K562 (cell line): ENCODE results near the gene EMILIN3. TPM values are rescaled to one million over a fixed set of nuclear protein-coding genes. Genes with fewer than 3 reads are reported as not detected.

Source experiments
- ATAC-seq: fragments of 200-7000 bp; cut with Tn5 transposase; 3 replicates; pipeline ENCODE4 v1.9.1; 2020; ENCODE audit warnings: moderate library complexity
- BruUV-seq: library from RNA; stranded (reverse); fragments of 400-500 nt; replicated peaks from 2 replicates; lab custom pipeline; 2021; lab: Mats Ljungman, UMichigan
- CTCF ChIA-PET: fragments of 300-600 bp; formaldehyde crosslinking; extraction: SDS; loops from one replicate; lab custom pipeline; 2021; ENCODE audit warnings: low intra/inter-chr PET ratio; lab: Yijun Ruan, JAX
- POLR2A ChIA-PET: fragments of 300-600, 350-650 bp; sonication (Branson Sonifier 250); formaldehyde crosslinking; extraction: SDS; loops from one replicate; lab custom pipeline; 2021; ENCODE audit warnings: antibody characterized with exemption, inconsistent platforms; lab: Yijun Ruan, JAX
- DNase-seq, 4 experiments: peaks; one replicate each; pipeline versions ENCODE4 v3.0.0 to v3.0.0-alpha.2; 2011 to 2018; ENCODE audit warnings: low spot score in 3 of 4, mixed read lengths in 3 of 4; ENCODE audit errors: extremely low read depth in 1 of 4
- FAIRE-seq: peaks from 2 replicates; lab custom pipeline; 2011; peaks lifted over from hg19 to GRCh38; lab: Jason Lieb, UNC
- H2AFZ ChIP-seq: 2 replicates; pipeline ENCODE4 v1.6.0; 2011; ENCODE audit warnings: low read depth, low read length, control low read depth, inconsistent platforms
- H3K27ac ChIP-seq: fragments of 200-600 bp; 3 replicates; pipeline ENCODE4 v1.8.0; 2011; ENCODE audit warnings: low read depth, mild to moderate bottlenecking, control low read depth, inconsistent platforms, low read length, moderate library complexity, mixed read lengths; ENCODE audit errors: extremely low read depth
- H3K27me3 ChIP-seq, 2 experiments: fragments of 300-600 bp in 1 of 2; 2 replicates in 1 of 2; 3 replicates in 1 of 2; pipeline versions ENCODE4 v1.6.0 to v1.8.0; 2011; ENCODE audit warnings: inconsistent platforms in 2 of 2, low read length in 2 of 2, mild to moderate bottlenecking in 1 of 2, mixed read lengths in 1 of 2, moderate library complexity in 1 of 2; ENCODE audit not compliant: control insufficient read depth in 2 of 2, insufficient read depth in 2 of 2
- H3K36me3 ChIP-seq: fragments of 300-600 bp; 3 replicates; pipeline ENCODE4 v1.8.0; 2011; ENCODE audit warnings: mild to moderate bottlenecking, low read length, inconsistent platforms; ENCODE audit not compliant: control insufficient read depth, insufficient read depth
- H3K4me1 ChIP-seq, 2 experiments: fragments of 200-600 bp in 1 of 2; replicated peaks in 1 of 2; 2 replicates in 1 of 2; 3 replicates in 1 of 2; pipeline versions ENCODE4 v1.5.1 to v1.8.0; 2011; ENCODE audit warnings: inconsistent platforms in 2 of 2, low read length in 2 of 2, mild to moderate bottlenecking in 1 of 2, mixed read lengths in 1 of 2, moderate library complexity in 1 of 2; ENCODE audit not compliant: control insufficient read depth in 2 of 2, insufficient read depth in 2 of 2
- H3K4me2 ChIP-seq: 2 replicates; pipeline ENCODE4 v1.6.1; 2011; ENCODE audit warnings: low read length, control low read depth, inconsistent platforms, mixed read lengths; ENCODE audit not compliant: insufficient read depth
- H3K4me3 ChIP-seq: fragments of 200-600 bp; sonication (generic), shearing (Covaris generic); 2 replicates; pipeline ENCODE4 v1.5.1; 2016; ENCODE audit warnings: control low read depth, inconsistent platforms
- H3K79me2 ChIP-seq: fragments of 200-600 bp; 3 replicates; pipeline ENCODE4 v1.8.0; 2011; ENCODE audit warnings: low read length, inconsistent platforms; ENCODE audit not compliant: control insufficient read depth, insufficient read depth
- H3K9ac ChIP-seq, 2 experiments: 2 replicates each; pipeline versions ENCODE4 v1.6.0 to v1.6.1; 2011; ENCODE audit warnings: low read depth in 2 of 2, low read length in 2 of 2, control low read depth in 1 of 2, inconsistent platforms in 1 of 2, mild to moderate bottlenecking in 1 of 2, mixed read lengths in 1 of 2; ENCODE audit not compliant: insufficient read depth in 1 of 2
- H3K9me1 ChIP-seq: one replicate; pipeline ENCODE4 v1.6.0; 2011; ENCODE audit warnings: inconsistent platforms, mild to moderate bottlenecking, low read length, moderate library complexity; ENCODE audit not compliant: control insufficient read depth, insufficient read depth
- H3K9me3 ChIP-seq: replicated peaks from 2 replicates; pipeline ENCODE4 v1.5.1; 2011; ENCODE audit warnings: low read depth, low read length, inconsistent platforms; ENCODE audit not compliant: control insufficient read depth, insufficient read depth
- H4K20me1 ChIP-seq: replicated peaks from 2 replicates; pipeline ENCODE4 v1.6.1; 2011; ENCODE audit warnings: low read length, inconsistent platforms, mixed read lengths; ENCODE audit not compliant: control insufficient read depth, insufficient read depth
- AFF1 ChIP-seq, 2 experiments: fragments of 450-650 bp; IDR thresholded peaks; 2 replicates each; pipeline ENCODE4 v1.6.1; 2018; ENCODE audit warnings: mild to moderate bottlenecking in 2 of 2, low read depth in 1 of 2; ENCODE audit not compliant: partially characterized antibody in 2 of 2
- ARID4B ChIP-seq: sonication (generic); formaldehyde crosslinking; IDR thresholded peaks from 2 replicates; pipeline ENCODE4 v1.8.0; 2022; ENCODE audit warnings: mild to moderate bottlenecking, missing genetic modification reagents
- CHD4 ChIP-seq: fragments of 200-600 bp; sonication (generic); IDR thresholded peaks from 3 replicates; pipeline ENCODE4 v1.6.1; 2012; ENCODE audit warnings: low read depth, mild to moderate bottlenecking, mixed read lengths, low read length, inconsistent platforms; ENCODE audit not compliant: insufficient read depth, insufficient replicate concordance, poor library complexity, severe bottlenecking
- DNMT1 ChIP-seq: fragments of 450-650 bp; IDR thresholded peaks from 2 replicates; pipeline ENCODE4 v1.6.1; 2016; ENCODE audit warnings: antibody characterized with exemption, mild to moderate bottlenecking
- HNRNPUL1 ChIP-seq: fragments of 200-400 bp; formaldehyde crosslinking; IDR thresholded peaks from 2 replicates; pipeline ENCODE4 v1.6.1; 2017; ENCODE audit warnings: low read length
- ID3 ChIP-seq, 2 experiments: fragments of 250-450 bp in 1 of 2; fragments of 450-650 bp in 1 of 2; sonication (Bioruptor Pico) in 1 of 2; IDR thresholded peaks; 2 replicates each; pipeline versions ENCODE4 v1.6.1 to v1.8.0; 2016 to 2021; ENCODE audit warnings: mild to moderate bottlenecking in 2 of 2, moderate library complexity in 2 of 2, missing compliant biosample characterization in 1 of 2, missing genetic modification characterization in 1 of 2
- MTA2 ChIP-seq: fragments of 450-650 bp; IDR thresholded peaks from 2 replicates; pipeline ENCODE4 v1.6.1; 2016; ENCODE audit warnings: low read depth
- PHB2 ChIP-seq: fragments of 450-650 bp; IDR thresholded peaks from 2 replicates; pipeline ENCODE4 v1.6.1; 2017; ENCODE audit warnings: low read depth
- SNIP1 ChIP-seq: fragments of 450-650 bp; IDR thresholded peaks from 2 replicates; pipeline ENCODE4 v1.7.1; 2017; ENCODE audit warnings: low read depth, mild to moderate bottlenecking
- STAG1 ChIP-seq: sonication (generic); formaldehyde crosslinking; IDR thresholded peaks from 2 replicates; pipeline ENCODE4 v1.5.0; 2020; ENCODE audit warnings: missing genetic modification reagents, borderline replicate concordance
- TAF1 ChIP-seq: IDR thresholded peaks from 2 replicates; pipeline ENCODE4 v1.6.1; 2011; ENCODE audit warnings: mild to moderate bottlenecking, low read length, moderate library complexity; ENCODE audit not compliant: insufficient read depth, control insufficient read depth, severe bottlenecking; ENCODE audit errors: extremely low read depth
- WGBS: fragments of 100-300 bp; shearing (Covaris generic); methylation state at CpG from one replicate; pipeline ENCODE4 v1.1.6; 2016; ENCODE audit warnings: low coverage, mixed read lengths; ENCODE audit not compliant: insufficient coverage; ENCODE audit errors: missing lambda C conversion rate; 5-methylcytosine and 5-hydroxymethylcytosine counted together
- in situ Hi-C: fragments of 300-500 bp; cut with MboI; formaldehyde crosslinking; loops from 4 replicates; pipeline ENCODE4 v1.15.0; 2018; ENCODE audit warnings: inconsistent platforms, mixed read lengths
- intact Hi-C: fragments of 100-400 bp; cut with micrococcal nuclease; formaldehyde crosslinking; loops from 2 replicates; pipeline ENCODE4 v1.14.2; 2022
- polyA plus RNA-seq, 8 experiments: library from polyadenylated mRNA; depleted of rRNA in 4 of 8; stranded (reverse) in 5 of 8; unstranded in 3 of 8; fragments of >200 nt; fragmentation: Nextera tagmentation in 2 of 8; fragmentation: Illumina TruSeq in 1 of 8; extraction: Ambion mirVana in 2 of 8; extraction: Trizol in 1 of 8; gene quantifications; 2 replicates each; pipeline versions ENCODE4 v1.2.1 to v1.2.3, GENCODE V29; 2011 to 2014; ENCODE audit warnings: inconsistent platforms in 1 of 8, missing spikeins in 1 of 8
- total RNA-seq, 7 experiments: library from RNA; depleted of rRNA in 6 of 7; stranded (reverse); fragments of >200 nt in 6 of 7; fragmentation: Illumina TruSeq in 2 of 7; extraction: Trizol in 2 of 7; gene quantifications; 2 replicates each; pipeline versions ENCODE4 v1.2.1 to v1.2.3, GENCODE V29; 2011 to 2021; ENCODE audit warnings: low replicate concordance in 1 of 7

The EMILIN3 gene
- total and polyA plus RNA-seq, 9 of the 15 experiments (the other 6 are each of a cell fraction or from before 2014, with no cell fraction given), result 0.01 to 0.07 TPM; not detected in 7

- peaks cover 21 to 56% of the 10 kb centered on the region in 2 experiments; a peak in 4 of 5 replicates for H3K27me3 ChIP-seq
- no peaks in the 10 kb centered on the region for H3K79me2 ChIP-seq
- H3K4me2 ChIP-seq, result no peak overlapping the region
- H2AFZ ChIP-seq, result no peak overlapping the region
- no peaks in the 10 kb centered on the region for H3K9me1 ChIP-seq
- no peak overlapping the region for H3K4me3 ChIP-seq
- peaks cover 14% of the 10 kb centered on the region for H4K20me1 ChIP-seq
- H3K27ac ChIP-seq, result no peak overlapping the region
- in situ Hi-C loops, result no loop called here
- intact Hi-C loops, result no loop called here
- CTCF ChIA-PET, result no interaction called here
- H3K9ac ChIP-seq, result no peak overlapping the region
- ATAC-seq (no peak), DNase-seq (peak in 1 of 4 experiments; percentile 41), FAIRE-seq (no peak)
- no peaks in the 10 kb centered on the region for H3K36me3 ChIP-seq
- BruUV-seq, result no TSS peak
- POLR2A ChIA-PET, result no interaction called here
- no peaks in the 10 kb centered on the region for H3K9me3 ChIP-seq
- 0% methylated on average over 3 of the region's 5 CpGs for WGBS
- peaks cover 0 to 17% of the 10 kb centered on the region in 2 experiments; a peak in 2 of 5 replicates for H3K4me1 ChIP-seq
- TF ChIP-seq DNMT1 (no peak), ID3 (CRISPR knock-in tag; IDR thresholded peaks at IDR 0.05) (no peak), ID3 (tag; IDR thresholded peaks at IDR 0.05) (no peak), ARID4B (CRISPR knock-in tag) (no peak), STAG1 (CRISPR knock-in tag) (no peak), HNRNPUL1 (no peak), AFF1 (IDR thresholded peaks at IDR 0.05; ENCODE audit: low read depth in 1 of 2, partially characterized antibody in 2 of 2) (no peak), PHB2 (no peak), TAF1 (no peak), CHD4 (no peak), MTA2 (no peak), SNIP1 (no peak)
Observed at GRCh38 chr20:41370176-41370575, 3.6 kb upstream of the EMILIN3 start.
